ENCODE data around the gene GBX2.

GBX2 gene

DNA sequence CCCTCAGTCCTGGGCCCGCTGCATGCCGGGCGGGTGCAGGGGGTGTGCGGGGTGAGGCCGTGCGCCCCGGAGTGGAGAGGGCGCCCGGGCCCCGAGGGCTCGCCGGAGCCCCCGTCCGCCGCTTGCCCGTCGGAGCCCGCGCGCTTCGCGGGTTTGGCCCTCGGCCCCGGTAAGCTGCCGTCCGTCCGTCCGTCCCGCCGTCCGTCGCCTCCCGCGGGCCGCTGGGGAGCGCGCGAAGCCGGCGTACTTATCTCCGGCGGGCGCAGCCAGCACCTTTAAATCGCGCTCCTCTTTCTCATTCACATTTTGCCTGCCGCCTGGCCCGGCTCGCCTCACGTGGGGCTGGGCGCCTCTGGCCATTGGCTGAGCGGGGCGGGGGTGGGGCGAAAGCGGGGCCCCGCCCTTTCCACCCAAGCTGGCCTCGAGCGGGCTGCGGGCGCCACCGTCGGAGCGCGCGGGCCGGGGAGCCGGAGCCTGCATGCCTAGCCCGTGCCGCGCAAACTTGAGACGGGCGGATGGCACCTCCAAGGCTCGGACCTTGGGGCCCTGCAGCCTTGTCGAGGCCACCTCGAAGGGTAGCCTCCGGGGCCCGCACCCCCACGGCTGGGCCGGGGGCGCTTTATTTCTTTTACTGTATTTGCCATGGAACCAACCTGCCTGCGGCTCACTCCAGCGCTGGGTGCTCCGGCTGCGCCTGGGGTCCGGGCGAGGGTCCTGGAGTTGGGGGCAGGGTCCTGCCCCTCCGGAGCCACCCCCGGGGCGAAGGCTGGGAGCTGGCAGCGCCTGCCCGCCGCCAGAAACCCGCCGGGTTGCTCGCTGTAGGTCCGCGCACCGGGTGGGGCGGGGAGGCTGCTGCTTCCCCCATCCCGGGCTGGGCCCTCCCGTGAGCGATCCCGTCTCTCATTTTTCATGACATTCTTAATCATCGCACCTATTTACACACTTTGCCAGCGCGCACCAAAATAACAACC, at the start of gene GBX2:
Gene GBX2 (minus strand): TSS at position 277 of the 971 bp plus-strand sequence. CDS start 415 bp downstream, outside the sequence.
- in situ Hi-C loops (cut with MboI; ENCODE audit: low sequenced_read_pairs), result no loop called here

DNA sequence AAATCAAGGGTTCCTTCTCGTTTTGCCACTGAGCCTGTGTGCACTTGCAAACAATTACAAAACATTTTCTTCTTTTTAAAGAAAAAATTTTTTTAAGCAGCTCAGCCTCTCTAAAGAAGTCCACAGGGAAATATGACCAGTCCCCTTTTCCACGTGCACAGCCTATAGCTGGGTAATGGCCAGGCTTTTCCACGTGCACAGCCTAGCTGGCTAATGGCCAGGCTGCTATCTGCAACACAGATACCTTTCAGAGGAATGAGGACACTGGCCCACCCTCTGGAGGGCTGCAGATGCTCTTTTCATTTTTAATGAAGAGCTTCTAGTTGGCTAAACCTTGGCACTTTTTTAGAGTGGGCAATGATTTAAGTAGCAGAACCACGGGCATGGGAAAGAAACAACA, 49.7 kb upstream of the GBX2 start:
- in situ Hi-C loops (cut with MboI; ENCODE audit: low sequenced_read_pairs), result no loop called here

- in situ Hi-C loops (cut with MboI; ENCODE audit: low sequenced_read_pairs), result no loop called here
Observed at GRCh38 chr2:236216711-236217110, 48.5 kb upstream of the GBX2 start.

GRCh38 chr2:236215761-236216333, 47.7 kb upstream of the GBX2 start:
- in situ Hi-C loops (cut with MboI; ENCODE audit: low sequenced_read_pairs), result no loop called here

- in situ Hi-C loops (cut with MboI; ENCODE audit: low sequenced_read_pairs), result no loop called here
Observed at GRCh38 chr2:236215196-236215595, 47.0 kb upstream of the GBX2 start.

DNA sequence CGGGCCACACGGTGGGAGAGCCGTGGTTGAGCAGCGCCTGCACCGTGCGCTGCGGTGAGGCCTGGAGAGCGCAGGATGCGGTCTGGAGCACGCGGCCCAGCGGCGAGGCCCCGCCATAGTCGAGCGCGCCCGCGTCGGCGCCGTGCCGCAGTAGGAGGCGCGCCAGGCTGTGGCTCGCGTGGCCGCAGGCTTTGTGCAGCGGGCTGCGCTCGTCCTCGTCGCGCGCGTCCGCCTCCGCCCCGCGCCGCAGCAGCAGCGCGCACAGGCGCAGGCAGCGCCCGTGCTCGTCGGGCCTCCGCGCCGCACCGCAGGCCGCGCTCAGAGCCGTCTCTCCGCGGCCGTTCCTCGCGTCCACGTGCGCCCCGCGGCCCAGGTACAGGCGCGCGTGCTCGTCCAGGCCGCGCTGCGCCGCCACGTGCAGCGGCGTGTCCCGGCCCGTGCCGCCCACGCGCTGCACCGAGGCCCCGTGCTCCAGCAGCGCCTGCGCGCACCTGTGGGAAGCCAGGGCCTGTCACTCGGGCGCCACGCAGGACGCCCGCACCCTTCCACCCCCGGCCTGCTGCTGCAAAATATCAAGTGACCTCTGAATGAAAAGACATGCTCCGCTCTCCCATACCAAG, 46.3 kb upstream of the GBX2 start:
- in situ Hi-C loops (cut with MboI; ENCODE audit: low sequenced_read_pairs), result no loop called here

DNA sequence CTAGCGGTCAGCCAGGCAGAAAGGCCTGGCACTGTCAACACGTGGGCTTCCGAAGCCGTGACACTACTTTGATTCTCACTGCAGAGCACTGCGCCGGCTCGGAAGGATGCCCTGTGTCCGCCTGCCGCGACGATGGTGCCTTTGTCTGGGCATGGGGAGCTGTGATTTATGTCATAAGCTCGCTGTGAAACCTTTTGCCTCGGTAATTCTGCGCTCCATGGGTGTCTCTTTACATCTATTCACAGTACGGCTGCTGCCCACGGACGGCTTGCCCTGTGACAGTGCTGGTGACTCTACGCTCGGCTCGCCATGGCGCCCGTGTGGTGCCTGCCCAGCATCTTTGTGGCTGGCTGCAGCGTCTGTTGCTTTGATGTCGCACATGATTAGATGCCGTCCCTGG, 43.1 kb upstream of the GBX2 start:
- in situ Hi-C loops (cut with MboI; ENCODE audit: low sequenced_read_pairs), result no loop called here

- in situ Hi-C loops (cut with MboI; ENCODE audit: low sequenced_read_pairs), result no loop called here
Observed at GRCh38 chr2:236210536-236210935, 42.4 kb upstream of the GBX2 start.

- in situ Hi-C loops (cut with MboI; ENCODE audit: low sequenced_read_pairs), result no loop called here
Observed at GRCh38 chr2:236209996-236210395, 41.8 kb upstream of the GBX2 start.

- in situ Hi-C loops (cut with MboI; ENCODE audit: low sequenced_read_pairs), result no loop called here
Observed at GRCh38 chr2:236209535-236209934, 41.3 kb upstream of the GBX2 start.

GRCh38 chr2:236208019-236208926, 40.1 kb upstream of the GBX2 start:
- in situ Hi-C loops (cut with MboI; ENCODE audit: low sequenced_read_pairs), result no loop called here

GRCh38 chr2:236207472-236207871, 39.3 kb upstream of the GBX2 start:
- in situ Hi-C loops (cut with MboI; ENCODE audit: low sequenced_read_pairs), result no loop called here

DNA sequence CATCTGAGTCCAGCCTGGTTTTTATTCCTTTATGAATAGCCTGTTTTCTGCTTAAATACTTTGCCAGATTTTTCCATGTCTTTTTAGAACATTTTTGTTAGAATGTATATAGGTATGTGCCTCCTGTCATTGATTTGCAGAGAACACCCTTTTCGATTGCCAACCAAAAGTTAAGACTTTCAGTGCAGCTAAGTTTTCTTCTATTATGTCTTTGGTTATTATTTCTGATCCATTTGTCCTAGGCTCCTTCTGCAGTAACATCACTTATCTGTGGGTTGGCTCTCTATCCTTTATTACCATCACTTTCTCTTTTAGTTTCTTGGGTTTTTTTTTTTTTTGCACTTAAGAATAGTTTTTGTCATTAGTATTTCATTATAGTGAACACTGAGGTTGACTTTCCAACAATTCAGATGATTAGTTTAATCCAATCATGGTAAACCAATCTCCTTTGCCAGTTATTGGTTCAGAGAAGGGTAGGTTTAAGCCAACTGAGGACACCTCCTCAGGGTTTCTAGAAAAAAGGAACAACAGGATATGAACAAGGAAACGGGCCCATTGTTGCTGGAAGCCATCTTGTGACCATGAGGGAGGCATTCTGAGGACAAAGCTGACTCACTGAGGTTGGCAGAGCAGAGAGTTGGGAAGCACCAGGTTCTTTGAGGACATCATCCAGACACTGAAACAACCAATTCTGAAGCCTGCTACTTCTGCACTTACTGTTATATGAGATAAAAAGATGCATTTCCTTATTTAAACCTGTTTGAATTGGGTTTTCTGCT, 37.9 kb upstream of the GBX2 start:
- in situ Hi-C loops (cut with MboI; ENCODE audit: low sequenced_read_pairs), result no loop called here

DNA sequence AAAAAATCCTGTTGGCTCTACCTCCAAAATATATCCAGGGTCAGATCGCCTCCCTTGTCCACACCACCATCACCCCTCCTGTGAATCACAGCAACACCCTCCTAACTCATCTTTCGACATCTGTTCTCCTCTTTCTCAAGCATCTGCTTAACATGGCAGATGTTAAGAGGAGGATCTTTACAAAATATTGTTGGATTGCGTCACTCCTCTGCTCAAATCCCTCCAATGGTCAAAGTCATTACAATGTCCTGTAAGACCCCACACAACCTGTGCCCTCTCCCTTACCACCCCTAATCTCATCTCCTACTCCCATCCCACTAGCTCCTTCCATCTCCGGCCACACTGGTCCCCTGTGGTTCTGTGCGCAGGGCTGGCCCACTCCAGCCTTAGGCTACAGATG, 36.8 kb upstream of the GBX2 start:
- in situ Hi-C loops (cut with MboI; ENCODE audit: low sequenced_read_pairs), result no loop called here

DNA sequence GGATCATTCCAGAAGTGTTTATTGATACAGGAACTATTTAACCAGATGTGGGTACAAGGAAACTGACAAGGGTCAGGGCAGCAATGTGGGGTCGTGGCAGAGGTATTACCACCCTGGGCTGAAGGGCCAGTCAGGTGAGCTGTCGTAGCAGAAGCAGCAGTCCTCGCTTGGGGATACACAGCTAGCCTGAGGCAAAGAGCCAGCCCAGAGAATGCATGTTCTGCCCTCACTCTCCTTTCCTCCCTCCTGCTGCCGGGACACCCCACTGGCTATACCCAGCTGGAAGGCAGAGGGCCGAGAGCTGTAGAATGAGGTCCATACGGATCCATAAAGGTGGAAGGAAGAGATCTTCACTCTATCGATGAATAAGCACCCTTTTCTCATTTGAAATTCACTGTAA, 32.2 kb upstream of the GBX2 start:
- in situ Hi-C loops (cut with MboI; ENCODE audit: low sequenced_read_pairs), result no loop called here

GRCh38 chr2:236196366-236196765, 28.2 kb upstream of the GBX2 start:
- in situ Hi-C loops (cut with MboI; ENCODE audit: low sequenced_read_pairs), result loop anchor here (25.0 kb wide), 1 partner anchor 434 kb away; no protein-coding TSS in a partner anchor

GRCh38 chr2:236195726-236196125, 27.5 kb upstream of the GBX2 start:
- in situ Hi-C loops (cut with MboI; ENCODE audit: low sequenced_read_pairs), result loop anchor here (25.0 kb wide), 1 partner anchor 433 kb away; no protein-coding TSS in a partner anchor

DNA sequence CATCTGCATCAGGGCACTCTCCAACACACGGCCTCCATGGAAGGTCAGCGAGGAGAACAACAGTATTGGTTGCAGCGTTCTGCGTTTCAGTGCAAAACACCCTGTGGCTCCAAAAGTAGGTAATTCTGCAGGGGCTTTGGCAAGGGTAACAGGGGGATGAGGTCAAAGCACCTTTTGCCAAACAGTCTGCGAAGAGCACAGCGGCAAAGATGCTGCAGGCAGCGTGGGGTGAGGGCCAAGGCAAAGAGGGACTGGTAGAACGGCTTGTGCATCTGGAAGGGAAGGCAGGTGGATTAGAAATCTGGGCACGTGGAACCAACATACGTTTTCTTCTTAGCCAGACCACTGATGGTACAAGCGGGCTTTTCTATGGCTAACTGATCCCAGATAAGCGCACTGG, 26.6 kb upstream of the GBX2 start:
- in situ Hi-C loops (cut with MboI; ENCODE audit: low sequenced_read_pairs), result loop anchor here (25.0 kb wide), 1 partner anchor 432 kb away; no protein-coding TSS in a partner anchor

GRCh38 chr2:236193026-236193425, 24.8 kb upstream of the GBX2 start:
- in situ Hi-C loops (cut with MboI; ENCODE audit: low sequenced_read_pairs), result loop anchor here (25.0 kb wide), 1 partner anchor 431 kb away; no protein-coding TSS in a partner anchor

DNA sequence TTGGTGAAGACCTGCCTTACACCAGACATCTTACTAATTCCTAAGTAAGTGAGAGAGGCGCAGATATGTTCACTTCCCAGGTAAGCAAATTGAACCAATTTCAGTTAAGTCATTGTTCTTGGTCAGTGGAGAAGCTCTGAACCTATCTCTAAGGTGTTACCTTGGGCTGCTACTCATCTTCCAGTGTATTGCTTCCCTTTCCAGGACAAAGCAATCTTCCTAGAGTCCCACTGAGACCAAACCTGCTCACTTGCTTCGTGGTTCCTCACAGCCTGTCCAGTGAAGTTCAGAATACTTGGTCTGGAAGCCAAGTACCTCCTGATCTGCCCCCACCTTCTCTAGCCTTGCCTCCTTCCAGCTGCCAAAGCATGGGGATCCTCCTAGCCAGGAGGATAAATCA, 22.5 kb upstream of the GBX2 start:
- in situ Hi-C loops (cut with MboI; ENCODE audit: low sequenced_read_pairs), result loop anchor here (25.0 kb wide), 1 partner anchor 428 kb away; no protein-coding TSS in a partner anchor
